Upper lobe of left lung (tissue), 4 donors: ENCODE results near the gene OLFM1.

Experiments used
- EP300 ChIP-seq, 4 donors: sonication (generic); formaldehyde crosslinking; IDR thresholded peaks; one replicate each; pipeline ENCODE4 v1.5.1; 2017; ENCODE audit warnings: antibody characterized with exemption in 4 of 4, control low read depth in 2 of 4
- POLR2A ChIP-seq, 4 donors: fragments of 450-650 bp; IDR thresholded peaks; one replicate each; pipeline ENCODE4 v1.5.1; 2016 to 2017; ENCODE audit warnings: antibody characterized with exemption in 4 of 4, mild to moderate bottlenecking in 2 of 4
- POLR2AphosphoS5 ChIP-seq, 2 donors: sonication (generic); formaldehyde crosslinking; IDR thresholded peaks; one replicate each; pipeline ENCODE4 v1.5.1; 2017; ENCODE audit warnings: antibody characterized with exemption in 2 of 2
- TF ChIP-seq, protein P1 (sequence below), 6 experiments: fragments of 450-650 bp in 4 of 6; fragments of 200-600 bp in 2 of 6; sonication (generic) in 2 of 6; IDR thresholded peaks; one replicate each; pipeline ENCODE4 v1.5.1; 2016 to 2019; ENCODE audit warnings: antibody characterized with exemption in 6 of 6

DNA sequence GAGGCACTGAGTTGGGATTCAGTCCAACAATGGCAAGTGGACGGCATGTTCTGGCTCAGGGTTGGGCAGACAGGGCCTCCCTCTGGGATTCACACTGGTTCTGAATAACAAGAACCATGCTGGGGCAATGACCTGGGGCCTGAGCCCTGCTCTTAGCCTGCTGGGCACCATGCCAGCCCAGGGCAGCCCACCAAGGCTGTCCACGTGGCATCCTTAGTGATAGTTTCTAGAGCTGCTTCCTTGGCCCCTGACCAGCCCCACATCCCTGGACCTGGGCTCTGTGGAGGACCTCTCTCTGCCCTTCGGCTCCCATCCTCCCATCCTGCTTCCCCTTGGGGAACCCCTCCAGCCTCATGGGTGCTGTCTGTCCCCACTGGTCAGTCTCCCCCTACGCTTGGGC lies 22.3 kb upstream of the OLFM1 start:
- no peak for TF ChIP-seq POLR2A (IDR thresholded peaks at IDR 0.05)
- TF ChIP-seq, protein P1, sequence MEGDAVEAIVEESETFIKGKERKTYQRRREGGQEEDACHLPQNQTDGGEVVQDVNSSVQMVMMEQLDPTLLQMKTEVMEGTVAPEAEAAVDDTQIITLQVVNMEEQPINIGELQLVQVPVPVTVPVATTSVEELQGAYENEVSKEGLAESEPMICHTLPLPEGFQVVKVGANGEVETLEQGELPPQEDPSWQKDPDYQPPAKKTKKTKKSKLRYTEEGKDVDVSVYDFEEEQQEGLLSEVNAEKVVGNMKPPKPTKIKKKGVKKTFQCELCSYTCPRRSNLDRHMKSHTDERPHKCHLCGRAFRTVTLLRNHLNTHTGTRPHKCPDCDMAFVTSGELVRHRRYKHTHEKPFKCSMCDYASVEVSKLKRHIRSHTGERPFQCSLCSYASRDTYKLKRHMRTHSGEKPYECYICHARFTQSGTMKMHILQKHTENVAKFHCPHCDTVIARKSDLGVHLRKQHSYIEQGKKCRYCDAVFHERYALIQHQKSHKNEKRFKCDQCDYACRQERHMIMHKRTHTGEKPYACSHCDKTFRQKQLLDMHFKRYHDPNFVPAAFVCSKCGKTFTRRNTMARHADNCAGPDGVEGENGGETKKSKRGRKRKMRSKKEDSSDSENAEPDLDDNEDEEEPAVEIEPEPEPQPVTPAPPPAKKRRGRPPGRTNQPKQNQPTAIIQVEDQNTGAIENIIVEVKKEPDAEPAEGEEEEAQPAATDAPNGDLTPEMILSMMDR (IDR thresholded peaks at IDR 0.05), result no peak
- TF ChIP-seq EP300 (IDR thresholded peaks at IDR 0.05), result no peak
- TF ChIP-seq POLR2AphosphoS5 (IDR thresholded peaks at IDR 0.05), result no peak
